Liver (tissue), 2 donors: ENCODE measurements around the gene ABHD16B.

Experiments used
- REST ChIP-seq: IDR thresholded peaks from 2 replicates; pipeline ENCODE4 v1.6.1; 2016; ENCODE audit warnings: antibody characterized with exemption, mild to moderate bottlenecking
- YY1 ChIP-seq: IDR thresholded peaks from 2 replicates; pipeline ENCODE4 v1.6.1; 2016; ENCODE audit warnings: antibody characterized with exemption, mild to moderate bottlenecking
- TF ChIP-seq, protein P1 (sequence below): fragments of 150-350 bp; IDR thresholded peaks from 2 replicates; pipeline ENCODE4 v1.5.1; 2017; ENCODE audit warnings: improper control_type of control experiment, low read depth, low read length; ENCODE audit not compliant: missing input control
- TF ChIP-seq, protein P2 (sequence below): IDR thresholded peaks from 2 replicates; pipeline ENCODE4 v1.6.1; 2016; ENCODE audit warnings: antibody characterized with exemption
- donor health status: healthy.

DNA sequence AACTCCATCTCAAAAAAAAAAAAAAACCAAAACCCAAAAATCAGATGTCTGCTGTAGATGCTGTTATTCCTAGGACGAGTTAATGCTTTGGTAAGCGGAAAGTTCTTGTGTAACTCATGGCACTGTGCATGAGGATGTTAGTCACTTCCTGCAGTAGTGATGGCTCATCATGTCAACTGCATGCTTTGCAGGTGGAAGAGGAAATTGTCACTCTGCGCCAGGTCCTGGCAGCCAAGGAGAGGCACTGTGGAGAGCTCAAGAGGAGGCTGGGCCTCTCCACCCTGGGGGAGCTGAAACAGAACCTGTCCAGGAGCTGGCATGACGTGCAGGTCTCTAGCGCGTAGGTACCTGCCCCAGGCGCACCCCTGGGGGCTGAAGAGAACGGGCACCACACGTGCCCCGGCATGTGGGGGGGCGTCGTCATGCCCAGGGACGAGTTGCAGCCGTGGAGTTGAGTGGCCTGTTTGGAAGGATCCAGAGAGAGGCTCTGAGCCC lies 12.2 kb downstream of the ABHD16B start:
- TF ChIP-seq, protein P1, sequence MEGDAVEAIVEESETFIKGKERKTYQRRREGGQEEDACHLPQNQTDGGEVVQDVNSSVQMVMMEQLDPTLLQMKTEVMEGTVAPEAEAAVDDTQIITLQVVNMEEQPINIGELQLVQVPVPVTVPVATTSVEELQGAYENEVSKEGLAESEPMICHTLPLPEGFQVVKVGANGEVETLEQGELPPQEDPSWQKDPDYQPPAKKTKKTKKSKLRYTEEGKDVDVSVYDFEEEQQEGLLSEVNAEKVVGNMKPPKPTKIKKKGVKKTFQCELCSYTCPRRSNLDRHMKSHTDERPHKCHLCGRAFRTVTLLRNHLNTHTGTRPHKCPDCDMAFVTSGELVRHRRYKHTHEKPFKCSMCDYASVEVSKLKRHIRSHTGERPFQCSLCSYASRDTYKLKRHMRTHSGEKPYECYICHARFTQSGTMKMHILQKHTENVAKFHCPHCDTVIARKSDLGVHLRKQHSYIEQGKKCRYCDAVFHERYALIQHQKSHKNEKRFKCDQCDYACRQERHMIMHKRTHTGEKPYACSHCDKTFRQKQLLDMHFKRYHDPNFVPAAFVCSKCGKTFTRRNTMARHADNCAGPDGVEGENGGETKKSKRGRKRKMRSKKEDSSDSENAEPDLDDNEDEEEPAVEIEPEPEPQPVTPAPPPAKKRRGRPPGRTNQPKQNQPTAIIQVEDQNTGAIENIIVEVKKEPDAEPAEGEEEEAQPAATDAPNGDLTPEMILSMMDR: no peak
- TF ChIP-seq, protein P2, sequence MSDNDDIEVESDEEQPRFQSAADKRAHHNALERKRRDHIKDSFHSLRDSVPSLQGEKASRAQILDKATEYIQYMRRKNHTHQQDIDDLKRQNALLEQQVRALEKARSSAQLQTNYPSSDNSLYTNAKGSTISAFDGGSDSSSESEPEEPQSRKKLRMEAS: no peak
- TF ChIP-seq REST (no peak), YY1 (no peak)
